Renal pelvis (tissue), 4 donors: Measurements from ENCODE around the gene CARTPT. TPM values are rescaled to one million over a fixed set of nuclear protein-coding genes. Genes with fewer than 3 reads are reported as not detected.

ENCODE experiments used
- DNase-seq: peaks from one replicate; pipeline ENCODE4 v3.0.0-alpha.2; 2013
- polyA plus RNA-seq, 3 donors: library from polyadenylated mRNA; unstranded; fragments of 120-200 nt; gene quantifications; one replicate each; pipeline ENCODE4 v1.2.1, GENCODE V29; 2013; ENCODE audit not compliant: insufficient read length in 3 of 3

Gene CARTPT
- polyA plus RNA-seq, 3 donors: not detected

- no peak for DNase-seq
Observed at GRCh38 chr5:71737931-71738539, 19.0 kb downstream of the CARTPT start.

DNA sequence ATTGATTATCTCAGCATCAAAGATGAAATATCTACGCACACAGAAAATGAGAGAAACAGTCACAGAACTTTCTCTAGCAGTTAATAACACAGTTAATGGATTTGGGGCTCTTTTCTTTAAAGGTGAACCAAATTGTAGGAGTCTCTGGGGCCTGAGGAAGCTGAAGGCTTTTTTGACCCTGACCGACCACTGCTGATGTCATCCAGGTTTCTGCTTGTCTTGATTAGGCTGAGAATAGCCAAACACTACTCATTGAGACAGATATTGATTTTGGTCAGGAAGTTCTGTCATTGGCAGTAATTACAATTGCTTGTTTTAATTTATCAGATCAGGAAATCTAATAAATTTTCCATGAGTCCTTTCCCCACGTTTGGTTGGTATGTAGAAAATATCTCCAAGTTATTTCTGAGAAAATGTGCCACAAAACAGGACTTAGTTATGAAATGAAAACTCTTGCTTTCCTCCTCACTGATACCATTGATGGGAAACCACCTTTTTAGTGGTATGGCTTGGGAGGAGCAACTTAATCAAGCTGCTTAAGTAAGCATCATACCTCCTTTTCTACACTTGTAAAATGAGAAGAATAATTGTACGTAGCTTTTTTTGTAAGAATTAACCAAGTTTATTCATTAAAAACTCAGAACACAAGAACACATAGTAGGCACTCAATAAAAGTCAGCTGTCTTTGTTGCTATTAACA is 19.7 kb downstream of the CARTPT start:
- no peak for DNase-seq

GRCh38 chr5:71740015-71740753 is 21.1 kb downstream of the CARTPT start:
- DNase-seq: no peak

DNA sequence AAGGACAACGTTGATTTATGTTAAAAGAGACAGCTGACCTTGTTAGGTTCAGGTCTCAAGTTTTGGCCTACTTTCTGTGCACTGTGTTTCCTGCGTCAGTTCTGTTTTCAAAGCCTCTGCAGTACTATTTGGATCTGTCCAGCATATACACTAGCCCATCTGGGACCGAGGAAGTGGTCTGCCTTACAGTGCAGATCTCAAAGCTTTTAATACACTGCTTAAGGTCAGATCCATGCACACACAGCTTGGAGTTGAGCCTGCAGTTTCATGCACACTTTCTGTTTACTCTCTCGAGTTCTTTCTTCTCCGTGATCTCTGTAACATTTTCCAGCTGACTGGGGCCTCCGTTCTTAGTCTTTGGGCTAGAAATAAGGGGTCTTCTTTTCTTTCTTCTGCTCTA is 24.1 kb downstream of the CARTPT start:
- no peak for DNase-seq

GRCh38 chr5:71744009-71744790 is 25.1 kb downstream of the CARTPT start:
- DNase-seq: no peak

DNA sequence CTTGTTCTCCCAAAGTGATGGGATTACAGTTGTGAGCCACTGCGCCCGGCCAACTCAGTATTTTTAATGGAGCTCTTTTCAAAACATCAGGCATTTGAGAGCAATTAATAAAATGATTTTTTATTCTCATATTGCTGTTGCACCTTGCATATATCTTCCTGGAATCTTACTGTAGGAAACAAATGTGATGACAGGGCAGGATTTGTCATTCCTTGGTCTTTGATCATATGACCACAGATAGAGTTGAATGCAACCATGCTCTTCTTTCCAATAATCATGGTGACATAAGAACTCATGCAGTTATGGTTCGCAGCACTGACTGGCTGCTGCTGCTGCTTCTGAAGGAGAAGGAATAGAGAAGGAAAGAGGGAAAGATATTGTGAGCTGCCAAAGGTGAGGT is 28.1 kb downstream of the CARTPT start:
- DNase-seq: no peak

DNA sequence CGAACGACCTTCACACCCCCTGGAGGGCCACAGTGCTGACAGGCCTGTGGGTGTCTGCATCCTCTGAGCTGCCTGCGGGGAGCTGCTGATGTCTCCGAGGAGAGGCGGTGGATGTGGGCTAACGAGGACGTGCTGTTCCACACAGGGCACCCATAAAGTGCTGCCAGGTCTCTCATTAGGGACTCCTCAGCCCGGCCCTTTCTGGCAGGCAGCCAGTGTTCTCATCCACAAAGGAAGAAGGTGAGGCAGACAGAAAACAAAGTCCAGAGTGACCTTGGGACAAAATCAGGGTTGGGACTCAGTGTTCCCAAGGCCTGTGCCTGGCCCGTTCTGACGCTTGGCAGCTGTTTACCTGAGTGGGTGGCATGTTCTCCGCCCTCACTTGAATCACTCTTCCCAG is 29.3 kb downstream of the CARTPT start:
- DNase-seq: no peak

DNA sequence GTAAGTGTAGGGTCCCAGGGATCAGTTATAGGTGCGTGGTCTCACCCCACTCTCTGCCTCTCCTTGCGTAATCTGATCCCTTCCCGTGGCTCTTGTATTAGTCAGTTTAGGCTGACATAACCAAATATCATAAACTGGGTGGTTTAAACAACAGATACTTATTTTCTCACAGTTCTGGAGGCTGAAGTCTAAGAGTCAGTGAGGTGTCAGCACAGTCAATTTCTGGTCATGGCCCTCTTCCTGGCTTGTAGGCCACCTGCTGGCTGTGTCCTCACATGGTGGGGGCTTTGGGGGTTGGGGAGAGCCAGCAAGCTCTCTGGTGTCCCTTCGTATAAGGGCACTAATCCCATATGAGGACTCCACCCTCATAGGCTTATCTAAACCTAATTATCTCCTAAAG is 32.3 kb downstream of the CARTPT start:
- no peak for DNase-seq

GRCh38 chr5:71752441-71753190 is 33.5 kb downstream of the CARTPT start:
- DNase-seq: no peak

DNA sequence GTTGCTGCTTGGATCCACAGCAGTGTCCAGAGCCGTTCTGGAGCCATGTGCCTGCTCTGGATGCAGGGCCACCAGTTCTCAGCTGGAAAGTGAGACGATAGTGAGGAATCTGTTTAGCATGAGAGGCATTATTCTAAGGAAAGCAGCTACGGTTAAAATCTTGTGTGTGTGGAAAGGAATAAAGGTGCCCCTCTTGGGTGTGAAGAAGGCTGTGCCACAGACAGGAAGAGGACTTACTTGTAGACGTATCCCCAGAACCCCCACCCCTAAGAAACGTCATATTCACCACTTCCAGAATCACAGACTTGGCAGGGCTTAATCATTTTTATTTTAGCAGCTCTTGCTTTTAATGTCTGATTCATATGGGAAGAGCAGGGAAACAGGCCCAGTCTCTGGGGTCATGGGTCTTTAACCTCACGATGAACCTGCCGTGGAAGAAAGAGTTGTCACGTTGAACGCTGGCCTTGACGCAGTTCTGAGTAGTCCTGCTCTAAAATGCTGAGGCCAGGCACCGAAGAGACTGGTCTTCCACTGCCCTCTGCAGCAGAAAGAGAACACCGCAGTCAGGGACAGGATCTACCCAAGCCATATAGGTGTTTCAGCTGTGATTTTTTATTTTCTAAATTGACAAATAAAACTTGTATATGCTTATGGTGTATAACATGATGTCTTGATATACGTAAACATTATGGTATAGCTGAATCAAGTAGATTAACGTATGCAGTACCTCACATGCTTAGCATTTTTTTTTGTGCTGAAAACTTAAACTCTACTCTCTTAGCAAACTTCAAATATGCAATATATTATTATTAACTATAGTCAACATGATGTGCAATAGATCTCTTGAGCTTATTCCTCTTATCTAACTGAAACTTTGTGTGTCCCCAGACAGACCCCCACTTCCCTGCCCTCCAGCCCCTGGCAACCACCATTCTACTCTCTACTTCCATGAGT is 38.8 kb downstream of the CARTPT start:
- peak; percentile 48 for DNase-seq

DNA sequence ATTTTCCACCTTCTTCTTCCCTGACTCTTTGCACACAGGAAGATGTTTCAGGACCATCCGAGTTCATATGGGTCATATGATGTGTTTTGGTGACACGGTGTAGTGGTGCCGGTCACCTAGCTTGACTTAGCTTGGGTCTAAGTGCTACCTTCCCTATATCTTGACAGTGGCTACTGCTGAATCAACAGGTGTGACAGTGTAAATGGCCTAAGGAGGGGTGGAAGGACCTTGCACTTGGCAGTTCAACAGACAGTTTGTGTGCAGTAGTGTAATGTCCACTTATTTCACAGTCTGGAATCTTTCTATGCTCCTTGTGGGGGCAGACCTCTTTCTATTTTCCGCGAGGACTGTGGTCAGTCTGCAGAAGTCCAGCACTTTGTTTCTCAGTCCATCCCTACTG is 43.8 kb downstream of the CARTPT start:
- DNase-seq: no peak

DNA sequence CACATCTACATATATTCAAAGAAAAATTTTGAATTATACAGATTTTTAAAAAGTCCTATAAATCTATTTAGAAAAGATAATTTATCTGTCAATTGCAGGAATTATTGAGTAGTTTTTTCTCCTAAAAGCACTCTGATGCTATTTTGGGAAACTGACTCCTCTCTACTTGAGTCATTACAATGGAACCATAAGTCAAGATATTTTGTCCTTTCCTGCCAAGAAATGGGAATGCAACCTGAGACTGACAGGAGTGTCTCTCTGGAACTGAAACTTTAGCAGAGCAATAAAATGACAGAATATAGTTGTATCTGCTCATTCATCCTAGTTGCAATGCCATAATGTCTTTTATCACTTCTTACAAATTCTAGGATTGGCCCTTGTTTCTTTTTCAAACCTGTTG is 48.6 kb downstream of the CARTPT start:
- no peak for DNase-seq

- no peak for DNase-seq
Observed at GRCh38 chr5:71769287-71769686, 50.2 kb downstream of the CARTPT start.

DNA sequence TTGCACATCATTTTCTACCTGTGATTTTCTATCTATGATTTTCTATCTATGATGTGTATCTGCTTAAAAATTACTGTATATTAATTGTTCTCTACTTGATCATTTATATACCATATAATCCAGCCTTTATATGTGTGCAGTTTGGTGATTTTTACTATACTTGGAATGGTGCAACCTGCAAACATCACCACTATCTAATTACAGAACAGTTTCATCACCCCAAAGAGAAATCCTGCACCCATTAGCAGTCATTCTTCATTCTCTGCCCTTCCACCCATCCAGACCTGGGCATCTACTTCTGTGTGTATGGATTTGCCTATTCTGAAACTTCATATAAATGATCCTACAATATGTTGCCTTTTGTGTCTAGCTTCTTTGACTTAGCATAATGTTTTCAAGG is 51.3 kb downstream of the CARTPT start:
- DNase-seq: no peak

Other genes starting within 250 kb of the CARTPT start
- 10 to 100 TPM; 52.2 to 73.8 (median 66.1) TPM for gene MCCC2, start 131.9 kb upstream of the CARTPT start, polyA plus RNA-seq